Uterus (tissue), 4 donors: ENCODE data around the gene LIN52. TPM values are rescaled to one million over a fixed set of nuclear protein-coding genes. Genes with fewer than 3 reads are reported as not detected.

Experiments
- DNase-seq, 2 donors: peaks; one replicate each; pipeline ENCODE4 v3.0.0-alpha.2; 2019 to 2020
- H3K27ac ChIP-seq, 2 donors: fragments of 200-600 bp; sonication (generic); 1 replicate in 1 of 2; 2 replicates in 1 of 2; pipeline ENCODE4 v1.5.1; 2016 to 2018
- H3K27me3 ChIP-seq, 2 donors: fragments of 200-600 bp; sonication (generic); one replicate each; pipeline ENCODE4 v1.5.1; 2018 to 2019; ENCODE audit warnings: control low read depth in 1 of 2
- H3K36me3 ChIP-seq, 2 donors: fragments of 200-600 bp; sonication (generic); one replicate each; pipeline ENCODE4 v1.5.1; 2019; ENCODE audit warnings: control low read depth in 1 of 2
- H3K4me1 ChIP-seq, 2 donors: fragments of 200-600 bp; sonication (generic); one replicate each; pipeline ENCODE4 v1.5.1; 2018 to 2019; ENCODE audit warnings: control low read depth in 1 of 2
- H3K4me3 ChIP-seq, 2 donors: fragments of 200-600 bp; sonication (generic); 1 replicate in 1 of 2; 2 replicates in 1 of 2; pipeline ENCODE4 v1.5.1; 2018 to 2019; ENCODE audit warnings: mild to moderate bottlenecking in 1 of 2
- H3K9me3 ChIP-seq, 2 donors: fragments of 200-600 bp; sonication (generic); one replicate each; pipeline ENCODE4 v1.5.1; 2019; ENCODE audit warnings: control low read depth in 1 of 2
- CTCF ChIP-seq, 4 experiments: fragments of 200-600 bp in 2 of 4; fragments of 450-650 bp in 2 of 4; sonication (generic) in 2 of 4; IDR thresholded peaks; one replicate each; pipeline ENCODE4 v1.5.1; 2016 to 2019; ENCODE audit warnings: antibody characterized with exemption in 4 of 4, mild to moderate bottlenecking in 2 of 4, moderate library complexity in 1 of 4
- POLR2A ChIP-seq, 2 donors: fragments of 450-650 bp; IDR thresholded peaks; one replicate each; pipeline ENCODE4 v1.6.1; 2016; ENCODE audit warnings: antibody characterized with exemption in 2 of 2, mild to moderate bottlenecking in 1 of 2, moderate library complexity in 1 of 2
- intact Hi-C: fragments of 100-400 bp; cut with DNase I; formaldehyde crosslinking; loops from one replicate; pipeline ENCODE4 v1.15.1; 2023; ENCODE audit warnings: low total_unique reads
- total RNA-seq, 4 donors: library from RNA; depleted of rRNA in 3 of 4; stranded (reverse); fragments of >200 nt in 3 of 4; gene quantifications; one replicate each; pipeline versions ENCODE4 v1.1.0 to v1.2.4, GENCODE V29; 2014 to 2023
- donor health status: DM: yes; HTN: yes; CAD: no.

LIN52 gene
- 10 to 100 TPM in 3 of 4 donors, 1 to 10 TPM in 1; 4.4 to 12.7 (median 11.7) TPM for total RNA-seq

DNA sequence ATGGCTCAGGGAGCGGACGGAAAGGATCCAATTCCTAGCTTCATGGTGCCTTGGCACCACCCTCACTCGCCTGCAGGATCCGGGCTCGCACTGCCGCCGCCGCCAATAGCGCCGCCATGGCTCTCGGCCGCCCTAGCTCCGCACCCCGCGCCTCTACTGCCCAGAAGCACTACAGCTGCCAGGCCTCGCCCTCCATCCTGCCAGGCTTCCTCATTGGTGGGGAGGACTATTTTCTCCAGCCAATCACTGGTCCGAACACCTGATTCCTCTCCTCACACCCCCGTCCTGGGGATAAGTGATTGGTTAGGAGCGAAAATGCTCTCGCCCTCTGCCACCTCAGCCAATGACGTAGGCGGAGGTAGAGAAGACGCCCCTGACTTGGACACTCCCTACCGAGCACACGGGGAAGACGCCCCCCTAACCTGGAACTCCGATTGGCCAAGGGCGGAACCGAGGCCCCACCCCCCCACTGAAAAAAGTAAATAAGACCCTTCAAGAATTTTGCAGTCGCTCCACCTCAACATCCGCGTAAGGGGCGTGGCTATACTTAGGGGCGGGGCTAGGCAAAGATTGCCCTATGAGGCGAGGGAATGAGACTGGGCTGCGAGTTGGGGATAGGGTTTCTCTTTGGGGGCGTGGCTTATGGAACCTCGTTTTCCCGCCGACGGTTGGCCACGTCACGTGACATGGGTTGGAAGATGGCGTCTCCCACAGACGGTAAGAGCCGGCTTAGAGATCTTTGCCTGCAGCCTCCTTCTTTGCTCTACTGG, at the start of gene LIN52, which contains the start of gene ALDH6A1:
LIN52 (plus strand) TSS at position 680 of the 770 bp plus-strand sequence; CDS start at position 699, 19 bp downstream.
ALDH6A1 (minus strand) TSS at position 177 of the 770 bp plus-strand sequence; CDS start at position 118, 59 bp downstream.
- intact Hi-C loops: no loop called here
- Histone ChIP-seq H3K27ac (peak within 1 kb of the TSS; percentile 84 to 89), H3K27me3 (no peaks in the 10 kb centered on the region), H3K4me3 (peak within 1 kb of the TSS; percentile 84 to 90), H3K4me1 (peaks cover 0 to 7% of the 10 kb centered on the region in 2 donors), H3K9me3 (no peaks in the 10 kb centered on the region), H3K36me3 (no peaks in the 10 kb centered on the region)
- peak; percentile 100 for DNase-seq
- TF ChIP-seq CTCF (IDR thresholded peaks at IDR 0.05): peak in 2 of 4 experiments; percentile 4 to 34
- peak; percentile 85 to 96 for TF ChIP-seq POLR2A (IDR thresholded peaks at IDR 0.05)

DNA sequence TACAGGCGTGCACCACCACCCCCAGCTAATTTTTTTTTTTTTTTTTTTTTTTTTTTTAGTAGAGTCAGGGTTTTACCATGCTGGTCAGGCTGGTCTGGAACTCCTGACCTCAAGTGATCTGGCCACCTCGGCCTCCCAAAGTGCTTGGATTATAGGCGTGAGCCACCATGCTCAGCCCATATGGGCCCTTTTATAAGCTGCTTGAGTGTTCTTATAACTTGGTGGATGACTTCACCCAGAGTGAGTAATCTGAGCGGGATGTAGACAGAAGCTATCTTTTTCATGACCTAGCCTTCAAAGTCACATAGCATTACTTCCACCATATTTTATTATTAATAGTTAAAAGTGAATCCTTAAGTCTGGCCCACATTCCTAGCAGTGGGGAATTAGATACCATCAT, 49.2 kb upstream of the LIN52 start:
- TF ChIP-seq POLR2A (IDR thresholded peaks at IDR 0.05): no peak
- TF ChIP-seq CTCF (IDR thresholded peaks at IDR 0.05): no peak
- intact Hi-C loops: no loop called here
- no peak for DNase-seq
- no peaks in the 10 kb centered on the region for H3K27me3 ChIP-seq
- H3K9me3 ChIP-seq: no peaks in the 10 kb centered on the region
- no peaks in the 10 kb centered on the region for H3K4me1 ChIP-seq
- H3K36me3 ChIP-seq: no peaks in the 10 kb centered on the region
- no peak overlapping the region for H3K27ac ChIP-seq
- no peak overlapping the region for H3K4me3 ChIP-seq

DNA sequence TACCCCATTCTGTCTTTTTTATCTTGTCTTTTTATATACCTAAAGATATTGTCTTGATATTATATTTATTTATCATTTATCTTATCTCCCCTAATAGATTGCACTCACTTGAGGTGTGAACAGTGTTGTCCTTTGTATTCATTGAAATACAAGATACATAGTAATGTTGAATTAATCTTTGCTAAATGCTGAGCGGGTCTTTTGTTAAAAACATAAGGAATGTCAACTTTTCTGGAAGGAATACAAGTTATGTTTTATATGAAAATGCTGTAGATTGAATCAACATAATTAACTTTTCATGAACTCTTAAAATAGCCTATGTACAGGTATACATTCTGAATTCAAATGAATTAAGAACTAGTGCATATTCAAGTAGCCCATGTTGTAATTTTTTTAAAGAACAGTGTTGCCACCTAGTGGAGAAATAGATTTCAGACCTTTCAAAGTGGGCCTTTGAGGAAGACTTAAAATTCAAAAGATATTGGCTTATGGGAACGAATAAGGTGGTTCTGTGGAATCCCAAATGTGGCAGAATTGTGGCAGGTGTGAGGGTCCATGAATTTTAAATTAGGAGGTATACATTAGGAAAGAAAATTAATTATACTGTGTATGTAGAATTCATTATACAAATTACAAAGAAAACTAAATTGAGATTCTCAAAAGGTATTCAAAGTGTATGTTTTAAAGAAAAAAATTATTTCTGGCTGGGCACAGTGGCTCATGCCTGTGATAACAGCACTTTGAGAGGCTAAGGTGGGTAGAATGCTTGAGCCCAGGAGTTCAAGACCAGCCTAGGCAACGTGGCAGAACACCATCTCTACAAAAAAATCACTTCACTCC, 46.5 kb upstream of the LIN52 start:
- Histone ChIP-seq H3K27ac (no peak overlapping the region), H3K9me3 (no peaks in the 10 kb centered on the region), H3K4me1 (no peaks in the 10 kb centered on the region), H3K4me3 (no peak overlapping the region), H3K27me3 (no peaks in the 10 kb centered on the region), H3K36me3 (no peaks in the 10 kb centered on the region)
- TF ChIP-seq CTCF (IDR thresholded peaks at IDR 0.05) (peak; percentile 51 to 63 (median 59)), POLR2A (IDR thresholded peaks at IDR 0.05) (no peak)
- no peak for DNase-seq
- intact Hi-C loops: no loop called here

- intact Hi-C loops: no loop called here
- Histone ChIP-seq H3K36me3 (no peaks in the 10 kb centered on the region), H3K27ac (no peak overlapping the region), H3K4me1 (no peaks in the 10 kb centered on the region), H3K4me3 (no peak overlapping the region), H3K27me3 (no peaks in the 10 kb centered on the region), H3K9me3 (no peaks in the 10 kb centered on the region)
- DNase-seq: no peak
- no peak for TF ChIP-seq POLR2A (IDR thresholded peaks at IDR 0.05)
- TF ChIP-seq CTCF (IDR thresholded peaks at IDR 0.05): no peak
Observed at GRCh38 chr14:74042296-74042695, 42.5 kb upstream of the LIN52 start.

- H3K27me3 ChIP-seq: no peaks in the 10 kb centered on the region
- no peaks in the 10 kb centered on the region for H3K36me3 ChIP-seq
- TF ChIP-seq POLR2A (IDR thresholded peaks at IDR 0.05): no peak
- no peak for TF ChIP-seq CTCF (IDR thresholded peaks at IDR 0.05)
- no peaks in the 10 kb centered on the region for H3K9me3 ChIP-seq
- DNase-seq: no peak
- intact Hi-C loops: no loop called here
- H3K4me1 ChIP-seq: no peaks in the 10 kb centered on the region
- no peak overlapping the region for H3K4me3 ChIP-seq
- H3K27ac ChIP-seq: no peak overlapping the region
Observed at GRCh38 chr14:74045522-74045921, 39.2 kb upstream of the LIN52 start.
